ENCODE results near the gene NIPSNAP2. TPM values are rescaled to one million over a fixed set of nuclear protein-coding genes. Genes with fewer than 3 reads are reported as not detected.
A peak's percentile ranks its signal among the peaks of the same experiment; 100 is the strongest.
"Not testable (repeated sequence)": the region's sequence is repeated elsewhere in the genome, so short reads cannot be mapped to it uniquely, and the experiment has no call there.

The NIPSNAP2 gene
- polyA plus RNA-seq, 1 of the 3 experiments (the other 2 are of a cell fraction) = 57.5 TPM

- POLR2A ChIA-PET = not testable (repeated sequence)
- WGBS (ENCODE audit: low lambda C conversion rate) = 54% methylated on average over 8 of the region's 8 CpGs
Observed at GRCh38 chr7:56048763-56049162, 84.4 kb downstream of the NIPSNAP2 start.

More at GRCh38 chr7:56048763-56049162, 84.4 kb downstream of the NIPSNAP2 start:
- Histone ChIP-seq H3K79me2 (ENCODE audit: insufficient read depth) (peaks cover 77% of the 10 kb centered on the region), H3K27ac (ENCODE audit: low read depth in 2 of 2, low read length in 1 of 2) (peak overlapping the region; percentile 61 to 85), H3K9ac (0 out of 2 replicates have a peak overlapping the region, but pooled peaks have one; percentile 1), H3F3A (replicated peaks; ENCODE audit: insufficient read depth) (peaks cover 50% of the 10 kb centered on the region), H3K4me3 (ENCODE audit: low read depth in 2 of 2, low read length in 1 of 2) (peak overlapping the region in 1 of 2 experiments; percentile 37; a peak in 1 of 4 replicates), H3K4me1 (ENCODE audit: control insufficient read depth in 1 of 2, insufficient read depth in 2 of 2, low read depth in 1 of 2, low read length in 1 of 2) (peaks cover 22 to 43% of the 10 kb centered on the region in 2 experiments; a peak in 3 of 4 replicates), H3K4me2 (peak overlapping the region; percentile 87), H3K36me3 (replicated peaks in 1 of 2; ENCODE audit: control insufficient read depth in 1 of 2, insufficient read depth in 2 of 2, low read length in 1 of 2) (peaks cover 9 to 12% of the 10 kb centered on the region in 2 experiments)
- H3K9me2 ChIP-seq; H2AFZ ChIP-seq (ENCODE audit: low read depth); CTCF ChIA-PET; H3K9me3 ChIP-seq; H4K20me1 ChIP-seq (ENCODE audit: insufficient read depth); DNase-seq; H3K27me3 ChIP-seq (ENCODE audit: insufficient read depth): not testable (repeated sequence)
- TF ChIP-seq CTCF (IDR thresholded peaks at IDR 0.05) = peak; percentile 33; the same call in 1 of the 2 replicates

Other genes with a start within 250 kb of the NIPSNAP2 start
- not detected in 2 replicates for gene SEPTIN14, start 101.8 kb upstream of the NIPSNAP2 start, polyA plus RNA-seq (2012; rRNA removed)
- 1.6 and 2.6 TPM in 2 replicates for gene ZNF713, start 77.1 kb upstream of the NIPSNAP2 start, polyA plus RNA-seq (2012; rRNA removed)
- 17.4 and 19.2 TPM in 2 replicates for gene MRPS17, start 12.7 kb upstream of the NIPSNAP2 start, polyA plus RNA-seq (2012; rRNA removed)
- gene PSPH, start 86.9 kb downstream of the NIPSNAP2 start, polyA plus RNA-seq (2012; rRNA removed) = 42.0 and 50.5 TPM in 2 replicates
- 221 and 345 TPM in 2 replicates for gene CCT6A, start 87.2 kb downstream of the NIPSNAP2 start, polyA plus RNA-seq (2012; rRNA removed)
- 130 and 162 TPM in 2 replicates for gene SUMF2, start 99.7 kb downstream of the NIPSNAP2 start, polyA plus RNA-seq (2012; rRNA removed)
- gene PHKG1, start 128.4 kb downstream of the NIPSNAP2 start, polyA plus RNA-seq (2012; rRNA removed) = 0.91 and 2.5 TPM in 2 replicates
- gene CHCHD2, start 141.9 kb downstream of the NIPSNAP2 start, polyA plus RNA-seq (2012; rRNA removed) = 500 and 624 TPM in 2 replicates
- not detected in 2 replicates for gene NUPR2, start 151.8 kb downstream of the NIPSNAP2 start, polyA plus RNA-seq (2012; rRNA removed)